Gastroesophageal sphincter (tissue), 4 donors: ENCODE results near the gene AGO1. TPM values are rescaled to one million over a fixed set of nuclear protein-coding genes. Genes with fewer than 3 reads are reported as not detected.

Experiments used
- ATAC-seq: fragments of 150-250 bp; one replicate; pipeline ENCODE4 v1.9.1; 2016; ENCODE audit warnings: mild to moderate bottlenecking, moderate library complexity
- H3K27ac ChIP-seq, 4 donors: fragments of 200-600 bp; sonication (generic) in 3 of 4; 1 replicate in 3 of 4; 2 replicates in 1 of 4; pipeline ENCODE4 v1.5.1; 2016 to 2019
- H3K27me3 ChIP-seq: fragments of 200-600 bp; sonication (generic); one replicate; pipeline ENCODE4 v1.5.1; 2019
- H3K36me3 ChIP-seq, 2 donors: fragments of 200-600 bp; sonication (generic); one replicate each; pipeline ENCODE4 v1.5.1; 2019; ENCODE audit warnings: control low read depth in 1 of 2
- H3K4me1 ChIP-seq, 3 donors: fragments of 200-600 bp; sonication (generic); 1 replicate in 2 of 3; 2 replicates in 1 of 3; pipeline ENCODE4 v1.5.1; 2016 to 2019; ENCODE audit warnings: control low read depth in 2 of 3
- H3K4me3 ChIP-seq, 2 donors: fragments of 200-600 bp; sonication (generic); one replicate each; pipeline ENCODE4 v1.5.1; 2019; ENCODE audit warnings: mild to moderate bottlenecking in 1 of 2, moderate library complexity in 1 of 2
- H3K9me3 ChIP-seq, 3 donors: fragments of 200-600 bp; sonication (generic); one replicate each; pipeline ENCODE4 v1.5.1; 2017 to 2019; ENCODE audit warnings: control low read depth in 2 of 3
- CTCF ChIP-seq, 4 experiments: fragments of 200-600 bp in 2 of 4; fragments of 450-650 bp in 2 of 4; sonication (generic) in 1 of 4; IDR thresholded peaks; one replicate each; pipeline ENCODE4 v1.5.1; 2017 to 2019; ENCODE audit warnings: antibody characterized with exemption in 4 of 4, mild to moderate bottlenecking in 2 of 4, moderate library complexity in 2 of 4
- EP300 ChIP-seq: sonication (generic); formaldehyde crosslinking; IDR thresholded peaks from one replicate; pipeline ENCODE4 v1.6.1; 2017; ENCODE audit warnings: antibody characterized with exemption, mild to moderate bottlenecking
- POLR2A ChIP-seq, 2 donors: fragments of 450-650 bp; IDR thresholded peaks; one replicate each; pipeline ENCODE4 v1.6.1; 2017; ENCODE audit warnings: antibody characterized with exemption in 2 of 2, mild to moderate bottlenecking in 2 of 2, moderate library complexity in 1 of 2
- POLR2AphosphoS5 ChIP-seq: sonication (generic); formaldehyde crosslinking; IDR thresholded peaks from one replicate; pipeline ENCODE4 v1.6.1; 2017; ENCODE audit warnings: antibody characterized with exemption
- WGBS, 2 donors: methylation state at CpG; one replicate each; pipeline ENCODE4 v1.1.5; 2018; ENCODE audit warnings: low coverage in 1 of 2; 5-methylcytosine and 5-hydroxymethylcytosine counted together
- total RNA-seq, 4 donors: library from RNA; depleted of rRNA; stranded (reverse); fragments of >200 nt; gene quantifications; one replicate each; pipeline ENCODE4 v1.1.0, GENCODE V29; 2016

Gene AGO1
- total RNA-seq, 4 donors from 2014 or later: 19.5 to 39.5 (median 24.1) TPM

DNA sequence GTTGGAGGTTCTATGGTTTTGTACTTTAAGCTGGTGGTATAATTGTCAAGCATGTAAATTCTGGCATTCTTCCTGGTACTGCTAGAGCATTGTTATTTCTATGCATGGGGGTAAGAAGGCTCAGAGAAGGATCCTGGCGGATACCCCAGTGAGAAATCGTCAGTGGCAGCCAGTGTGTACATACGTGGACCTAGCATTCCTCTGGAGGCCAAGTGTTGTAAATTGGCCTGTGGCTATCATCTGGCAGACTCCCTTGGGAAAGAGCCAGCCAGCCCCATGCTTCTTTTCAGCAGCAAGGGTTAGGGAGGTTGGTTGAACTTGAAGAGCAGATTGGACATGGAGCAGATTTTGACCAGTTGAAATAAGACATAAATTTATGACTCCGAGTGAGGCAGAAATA, 42.7 kb downstream of the AGO1 start:
- H3K27ac ChIP-seq: no peak overlapping the region
- no peak for TF ChIP-seq POLR2A (IDR thresholded peaks at IDR 0.05)
- TF ChIP-seq EP300: no peak
- no peak for TF ChIP-seq CTCF (IDR thresholded peaks at IDR 0.05)
- no peak for TF ChIP-seq POLR2AphosphoS5
- ATAC-seq: no peak
- peaks cover 0 to 8% (median 0%) of the 10 kb centered on the region in 3 donors for H3K4me1 ChIP-seq
- no peaks in the 10 kb centered on the region for H3K27me3 ChIP-seq
- WGBS, 2 donors: 47 to 89% methylated on average over 1 to 4 of the region's 4 CpGs
- H3K36me3 ChIP-seq: peaks cover 0 to 19% of the 10 kb centered on the region in 2 donors
- no peak overlapping the region for H3K4me3 ChIP-seq
- no peaks in the 10 kb centered on the region for H3K9me3 ChIP-seq

DNA sequence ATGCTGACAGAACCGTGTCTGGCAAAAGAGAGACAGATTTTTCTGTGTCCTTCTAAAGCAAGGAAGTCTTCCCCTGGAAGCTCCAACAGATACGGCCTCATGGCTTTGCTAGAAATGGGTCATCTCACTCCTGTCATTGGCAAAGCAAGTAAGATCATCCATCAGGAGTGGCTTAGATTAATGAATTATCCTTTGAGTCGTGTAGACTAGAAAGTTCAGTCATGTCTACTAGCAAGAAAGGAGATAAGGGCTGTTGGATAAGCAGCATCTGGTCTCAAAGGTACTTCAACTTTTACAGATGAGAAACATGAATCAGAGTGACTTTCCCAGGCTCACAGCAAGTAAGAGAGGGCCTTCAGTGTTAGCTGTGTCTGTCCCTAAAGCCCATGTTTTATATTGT, 44.5 kb downstream of the AGO1 start:
- Histone ChIP-seq H3K4me1 (peaks cover 4 to 17% (median 7%) of the 10 kb centered on the region in 3 donors), H3K27me3 (no peaks in the 10 kb centered on the region), H3K4me3 (no peak overlapping the region), H3K36me3 (peaks cover 0 to 4% of the 10 kb centered on the region in 2 donors), H3K27ac (no peak overlapping the region), H3K9me3 (no peaks in the 10 kb centered on the region)
- WGBS, 2 donors: 22 to 36% methylated on average over 1 to 3 of the region's 3 CpGs
- no peak for ATAC-seq
- TF ChIP-seq CTCF (IDR thresholded peaks at IDR 0.05) (no peak), EP300 (no peak), POLR2AphosphoS5 (no peak), POLR2A (IDR thresholded peaks at IDR 0.05) (no peak)

DNA sequence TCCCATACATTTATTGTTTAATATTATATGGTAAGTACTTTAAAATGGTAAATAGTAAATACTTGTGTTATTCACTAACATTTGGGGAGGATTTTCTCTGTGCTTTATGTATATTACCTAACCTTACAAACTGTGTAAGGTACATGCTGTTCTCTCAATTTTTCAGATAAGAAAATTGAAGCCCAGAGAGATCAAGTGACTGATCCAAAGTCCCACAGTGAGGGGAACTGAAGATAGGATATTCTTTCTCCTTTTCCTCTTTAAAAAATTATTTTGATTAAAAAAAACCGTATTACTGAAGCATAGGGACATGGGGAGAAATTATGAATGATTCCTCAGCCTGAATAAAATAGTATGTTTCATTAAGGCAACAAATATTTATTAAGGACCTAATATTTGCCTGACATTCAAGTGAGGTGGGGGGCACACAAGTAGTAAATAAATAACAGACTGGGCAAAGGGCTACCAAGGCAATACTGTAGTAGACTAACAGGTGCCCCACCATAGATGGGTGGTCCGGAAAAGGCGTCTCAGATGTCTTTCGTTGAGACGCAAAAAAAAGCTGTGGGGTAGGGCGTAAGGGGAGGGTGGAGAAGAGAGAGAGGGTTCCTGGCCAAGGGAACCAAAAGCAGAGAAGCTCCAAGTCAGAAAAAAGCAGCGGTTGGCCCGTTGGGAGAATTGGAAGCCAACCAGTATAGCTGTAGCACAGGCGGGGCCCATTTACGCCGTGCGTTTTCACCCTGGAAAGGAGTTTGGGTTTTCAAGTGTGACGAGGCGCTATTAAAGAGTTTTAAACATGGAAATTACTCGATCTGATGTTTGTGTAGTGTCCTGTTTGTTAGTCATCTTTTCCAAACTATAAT, 47.0 kb downstream of the AGO1 start:
- H3K4me3 ChIP-seq: peak overlapping the region; percentile 88 to 97
- peak overlapping the region; percentile 96 to 100 (median 98) for H3K27ac ChIP-seq
- H3K9me3 ChIP-seq: no peaks in the 10 kb centered on the region
- TF ChIP-seq POLR2AphosphoS5 (peak; percentile 25), POLR2A (IDR thresholded peaks at IDR 0.05) (no peak)
- no peaks in the 10 kb centered on the region for H3K36me3 ChIP-seq
- no peaks in the 10 kb centered on the region for H3K27me3 ChIP-seq
- WGBS, 2 donors: 1 to 2% methylated on average over 15 of the region's 15 CpGs
- ATAC-seq: peak; percentile 60
- H3K4me1 ChIP-seq: peaks cover 4 to 42% (median 9%) of the 10 kb centered on the region in 3 donors

DNA sequence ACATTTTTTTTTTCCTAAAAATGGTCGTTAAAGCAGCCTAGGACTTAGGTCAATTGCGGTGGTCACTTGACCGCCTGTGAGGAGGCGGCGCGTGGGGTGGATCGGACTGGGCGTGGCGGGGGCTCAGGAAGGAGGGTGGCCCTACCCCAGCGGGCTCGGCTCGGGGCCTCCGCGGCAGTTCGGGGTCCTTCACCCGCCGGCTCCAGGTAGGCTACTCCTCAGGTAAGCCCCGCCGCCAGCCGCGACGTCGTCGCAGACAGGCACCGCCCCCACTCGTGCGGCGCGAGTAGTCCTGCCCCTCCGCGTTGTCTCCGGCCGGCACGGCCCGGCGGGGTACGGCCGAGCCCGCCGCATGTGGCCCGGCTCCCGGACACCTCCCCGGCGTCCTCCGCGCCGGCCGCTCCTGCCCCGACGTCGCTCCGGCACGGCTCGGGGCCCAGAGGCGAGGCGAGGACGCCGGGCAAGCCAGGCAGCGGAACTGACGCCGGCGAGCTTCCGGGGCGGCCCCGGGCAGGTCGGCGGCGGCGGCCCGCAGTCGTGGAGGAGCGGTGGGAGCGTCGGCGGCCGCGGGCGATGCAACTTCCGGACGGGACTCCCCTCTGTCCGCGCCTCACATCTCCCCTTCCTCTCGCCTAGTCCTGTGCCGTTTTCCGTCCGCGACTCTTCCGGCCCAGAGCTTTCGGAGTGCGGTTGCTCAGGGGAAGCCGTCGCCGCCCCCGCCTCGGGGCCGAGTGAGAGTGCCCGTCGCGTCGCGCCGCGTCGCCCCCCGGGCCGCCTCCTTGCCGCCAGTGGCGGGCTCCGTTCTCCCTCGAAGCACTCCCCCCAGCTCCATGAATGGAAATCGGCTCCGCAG, 47.8 kb downstream of the AGO1 start, which contains the start of gene AGO3:
TSS of gene AGO3 (plus strand) at position 513 of the 853 bp plus-strand sequence. CDS start at position 835, 322 bp downstream.
- Histone ChIP-seq H3K9me3 (no peaks in the 10 kb centered on the region), H3K4me1 (peaks cover 7 to 50% (median 9%) of the 10 kb centered on the region in 3 donors), H3K27ac (peak within 1 kb of the TSS; percentile 96 to 100 (median 98)), H3K27me3 (no peaks in the 10 kb centered on the region), H3K36me3 (no peaks in the 10 kb centered on the region), H3K4me3 (peak within 1 kb of the TSS; percentile 88 to 97)
- 0% methylated on average over 1 to 2 of the region's 112 CpGs for WGBS, 2 donors
- peak; percentile 93 for ATAC-seq
- peak; percentile 58 for TF ChIP-seq POLR2AphosphoS5
- no peak for TF ChIP-seq EP300
- TF ChIP-seq POLR2A (IDR thresholded peaks at IDR 0.05): peak; percentile 93 to 95
- TF ChIP-seq CTCF (IDR thresholded peaks at IDR 0.05): peak in 1 of 4 experiments; percentile 5
